Measurements from ENCODE around the gene TMEM245.

TMEM245 gene

GRCh38 chr9:109113254-109113653 is 6.5 kb downstream of the TMEM245 start:
- TF ChIP-seq CTCF (conservative IDR thresholded peaks at IDR 0.05): no peak
- peak overlapping the region; percentile 26; the same call in 1 of the 2 replicates for H3K27ac ChIP-seq

GRCh38 chr9:109110329-109111021 is 9.3 kb downstream of the TMEM245 start:
- H3K27ac ChIP-seq: peak overlapping the region; percentile 26
- TF ChIP-seq CTCF (conservative IDR thresholded peaks at IDR 0.05): no peak

- TF ChIP-seq CTCF (conservative IDR thresholded peaks at IDR 0.05): no peak
- peak overlapping the region; percentile 26; the same call in 1 of the 2 replicates for H3K27ac ChIP-seq
Measured at GRCh38 chr9:109109967-109110328, 9.8 kb downstream of the TMEM245 start.

GRCh38 chr9:109108318-109108717 is 11.4 kb downstream of the TMEM245 start:
- H3K27ac ChIP-seq: peak overlapping the region; percentile 26; the same call in 1 of the 2 replicates
- TF ChIP-seq CTCF (conservative IDR thresholded peaks at IDR 0.05): no peak

- peak overlapping the region; percentile 26 for H3K27ac ChIP-seq
- TF ChIP-seq CTCF (conservative IDR thresholded peaks at IDR 0.05): no peak
Measured at GRCh38 chr9:109107402-109108240, 12.1 kb downstream of the TMEM245 start.

GRCh38 chr9:109101810-109102209 is 17.9 kb downstream of the TMEM245 start:
- no peak for TF ChIP-seq CTCF (conservative IDR thresholded peaks at IDR 0.05)
- peak overlapping the region; percentile 99 for H3K27ac ChIP-seq

GRCh38 chr9:109101202-109101595 is 18.5 kb downstream of the TMEM245 start:
- H3K27ac ChIP-seq: peak overlapping the region; percentile 99

More at GRCh38 chr9:109101202-109101595, 18.5 kb downstream of the TMEM245 start:
- TF ChIP-seq CTCF (conservative IDR thresholded peaks at IDR 0.05): no peak

Data from VCaP (cell line).